ENCODE data around the gene KCNK10.

DNA sequence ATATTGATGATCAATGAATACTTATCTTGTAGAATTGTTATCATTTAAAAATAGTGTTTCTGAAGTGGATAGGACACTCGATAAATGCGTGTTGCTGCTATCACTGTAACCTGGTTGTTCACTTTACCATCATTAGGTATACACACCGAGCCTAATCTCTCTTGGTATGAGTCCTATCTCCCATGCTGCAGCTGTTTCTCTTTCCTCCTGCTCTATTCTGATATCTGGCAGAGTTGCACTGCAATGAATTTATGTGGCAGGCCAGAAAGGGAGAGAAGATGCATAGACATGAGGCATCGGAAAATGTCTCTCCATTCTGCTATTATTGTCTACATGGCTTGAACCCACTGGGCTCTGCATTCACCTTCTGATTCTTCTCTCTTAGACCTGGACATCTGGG, 26.7 kb downstream of the KCNK10 start:
- TF ChIP-seq, protein P1, sequence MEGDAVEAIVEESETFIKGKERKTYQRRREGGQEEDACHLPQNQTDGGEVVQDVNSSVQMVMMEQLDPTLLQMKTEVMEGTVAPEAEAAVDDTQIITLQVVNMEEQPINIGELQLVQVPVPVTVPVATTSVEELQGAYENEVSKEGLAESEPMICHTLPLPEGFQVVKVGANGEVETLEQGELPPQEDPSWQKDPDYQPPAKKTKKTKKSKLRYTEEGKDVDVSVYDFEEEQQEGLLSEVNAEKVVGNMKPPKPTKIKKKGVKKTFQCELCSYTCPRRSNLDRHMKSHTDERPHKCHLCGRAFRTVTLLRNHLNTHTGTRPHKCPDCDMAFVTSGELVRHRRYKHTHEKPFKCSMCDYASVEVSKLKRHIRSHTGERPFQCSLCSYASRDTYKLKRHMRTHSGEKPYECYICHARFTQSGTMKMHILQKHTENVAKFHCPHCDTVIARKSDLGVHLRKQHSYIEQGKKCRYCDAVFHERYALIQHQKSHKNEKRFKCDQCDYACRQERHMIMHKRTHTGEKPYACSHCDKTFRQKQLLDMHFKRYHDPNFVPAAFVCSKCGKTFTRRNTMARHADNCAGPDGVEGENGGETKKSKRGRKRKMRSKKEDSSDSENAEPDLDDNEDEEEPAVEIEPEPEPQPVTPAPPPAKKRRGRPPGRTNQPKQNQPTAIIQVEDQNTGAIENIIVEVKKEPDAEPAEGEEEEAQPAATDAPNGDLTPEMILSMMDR (IDR thresholded peaks at IDR 0.05) = no peak
- TF ChIP-seq EP300 (IDR thresholded peaks at IDR 0.05; ENCODE audit: borderline replicate concordance in 1 of 2, low read depth in 1 of 2, low read length in 1 of 2) (no peak), FOXJ3 (CRISPR knock-in tag; IDR thresholded peaks at IDR 0.05) (no peak), RXRA (IDR thresholded peaks at IDR 0.05; ENCODE audit: borderline replicate concordance, low read depth) (no peak), CHD2 (IDR thresholded peaks at IDR 0.05; ENCODE audit: low read length, partially characterized antibody) (no peak), GATA2 (CRISPR knock-in tag; IDR thresholded peaks at IDR 0.05) (no peak), MEF2A (IDR thresholded peaks at IDR 0.05; ENCODE audit: borderline replicate concordance, low read depth) (no peak), EZH2phosphoT487 (IDR thresholded peaks at IDR 0.05; ENCODE audit: borderline replicate concordance, low read depth) (no peak), TCF12 (IDR thresholded peaks at IDR 0.05) (no peak), POLR2AphosphoS5 (IDR thresholded peaks at IDR 0.05; ENCODE audit: low read depth, low read length) (no peak)
- TF ChIP-seq, protein P2, sequence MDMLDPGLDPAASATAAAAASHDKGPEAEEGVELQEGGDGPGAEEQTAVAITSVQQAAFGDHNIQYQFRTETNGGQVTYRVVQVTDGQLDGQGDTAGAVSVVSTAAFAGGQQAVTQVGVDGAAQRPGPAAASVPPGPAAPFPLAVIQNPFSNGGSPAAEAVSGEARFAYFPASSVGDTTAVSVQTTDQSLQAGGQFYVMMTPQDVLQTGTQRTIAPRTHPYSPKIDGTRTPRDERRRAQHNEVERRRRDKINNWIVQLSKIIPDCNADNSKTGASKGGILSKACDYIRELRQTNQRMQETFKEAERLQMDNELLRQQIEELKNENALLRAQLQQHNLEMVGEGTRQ (IDR thresholded peaks at IDR 0.05; ENCODE audit: borderline replicate concordance, low read depth, low read length) = no peak
- TF ChIP-seq, protein P3, sequence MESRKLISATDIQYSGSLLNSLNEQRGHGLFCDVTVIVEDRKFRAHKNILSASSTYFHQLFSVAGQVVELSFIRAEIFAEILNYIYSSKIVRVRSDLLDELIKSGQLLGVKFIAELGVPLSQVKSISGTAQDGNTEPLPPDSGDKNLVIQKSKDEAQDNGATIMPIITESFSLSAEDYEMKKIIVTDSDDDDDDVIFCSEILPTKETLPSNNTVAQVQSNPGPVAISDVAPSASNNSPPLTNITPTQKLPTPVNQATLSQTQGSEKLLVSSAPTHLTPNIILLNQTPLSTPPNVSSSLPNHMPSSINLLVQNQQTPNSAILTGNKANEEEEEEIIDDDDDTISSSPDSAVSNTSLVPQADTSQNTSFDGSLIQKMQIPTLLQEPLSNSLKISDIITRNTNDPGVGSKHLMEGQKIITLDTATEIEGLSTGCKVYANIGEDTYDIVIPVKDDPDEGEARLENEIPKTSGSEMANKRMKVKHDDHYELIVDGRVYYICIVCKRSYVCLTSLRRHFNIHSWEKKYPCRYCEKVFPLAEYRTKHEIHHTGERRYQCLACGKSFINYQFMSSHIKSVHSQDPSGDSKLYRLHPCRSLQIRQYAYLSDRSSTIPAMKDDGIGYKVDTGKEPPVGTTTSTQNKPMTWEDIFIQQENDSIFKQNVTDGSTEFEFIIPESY (IDR thresholded peaks at IDR 0.05; ENCODE audit: borderline replicate concordance, low read depth) = no peak

All from SK-N-SH (cell line).